Measurements from ENCODE around the gene CCDC13.

The CCDC13 gene

GRCh38 chr3:42739401-42740158 is 33.5 kb downstream of the CCDC13 start:
- H3K4me1 ChIP-seq (ENCODE audit: insufficient read depth, low read length): no peaks in the 10 kb centered on the region
- H3K27me3 ChIP-seq (ENCODE audit: insufficient read depth, low read length): no peaks in the 10 kb centered on the region
- no peak overlapping the region for H3K4me3 ChIP-seq (ENCODE audit: low read length)
- no peaks in the 10 kb centered on the region for H3K36me3 ChIP-seq (ENCODE audit: insufficient read depth, low read depth, low read length)
- H3K9ac ChIP-seq (ENCODE audit: low read depth, low read length): no peak overlapping the region
- H3K9me3 ChIP-seq (ENCODE audit: insufficient read depth, low read depth, low read length): no peaks in the 10 kb centered on the region
- no peak overlapping the region for H3K27ac ChIP-seq (ENCODE audit: low read length)

- H3K9ac ChIP-seq (ENCODE audit: low read depth, low read length): no peak overlapping the region
- H3K27me3 ChIP-seq (ENCODE audit: insufficient read depth, low read length): no peaks in the 10 kb centered on the region
- H3K9me3 ChIP-seq (ENCODE audit: insufficient read depth, low read depth, low read length): no peaks in the 10 kb centered on the region
- H3K4me3 ChIP-seq (ENCODE audit: low read length): no peak overlapping the region
- H3K36me3 ChIP-seq (ENCODE audit: insufficient read depth, low read depth, low read length): no peaks in the 10 kb centered on the region
- peaks cover 9% of the 10 kb centered on the region; the same call in 1 of the 2 replicates for H3K4me1 ChIP-seq (ENCODE audit: insufficient read depth, low read length)
- H3K27ac ChIP-seq (ENCODE audit: low read length): no peak overlapping the region
Measured at GRCh38 chr3:42736531-42736930, 36.5 kb downstream of the CCDC13 start.

GRCh38 chr3:42736081-42736480 is 37.0 kb downstream of the CCDC13 start:
- no peaks in the 10 kb centered on the region for H3K36me3 ChIP-seq (ENCODE audit: insufficient read depth, low read depth, low read length)
- H3K27me3 ChIP-seq (ENCODE audit: insufficient read depth, low read length): no peaks in the 10 kb centered on the region
- H3K27ac ChIP-seq (ENCODE audit: low read length): no peak overlapping the region
- no peak overlapping the region for H3K9ac ChIP-seq (ENCODE audit: low read depth, low read length)
- H3K4me3 ChIP-seq (ENCODE audit: low read length): no peak overlapping the region
- peaks cover 9% of the 10 kb centered on the region; the same call in 1 of the 2 replicates for H3K4me1 ChIP-seq (ENCODE audit: insufficient read depth, low read length)
- H3K9me3 ChIP-seq (ENCODE audit: insufficient read depth, low read depth, low read length): no peaks in the 10 kb centered on the region

GRCh38 chr3:42735615-42736014 is 37.4 kb downstream of the CCDC13 start:
- no peak overlapping the region for H3K9ac ChIP-seq (ENCODE audit: low read depth, low read length)
- H3K9me3 ChIP-seq (ENCODE audit: insufficient read depth, low read depth, low read length): no peaks in the 10 kb centered on the region
- H3K27me3 ChIP-seq (ENCODE audit: insufficient read depth, low read length): no peaks in the 10 kb centered on the region
- no peak overlapping the region for H3K27ac ChIP-seq (ENCODE audit: low read length)
- no peak overlapping the region for H3K4me3 ChIP-seq (ENCODE audit: low read length)
- H3K4me1 ChIP-seq (ENCODE audit: insufficient read depth, low read length): peaks cover 9% of the 10 kb centered on the region; the same call in 1 of the 2 replicates
- H3K36me3 ChIP-seq (ENCODE audit: insufficient read depth, low read depth, low read length): no peaks in the 10 kb centered on the region

DNA sequence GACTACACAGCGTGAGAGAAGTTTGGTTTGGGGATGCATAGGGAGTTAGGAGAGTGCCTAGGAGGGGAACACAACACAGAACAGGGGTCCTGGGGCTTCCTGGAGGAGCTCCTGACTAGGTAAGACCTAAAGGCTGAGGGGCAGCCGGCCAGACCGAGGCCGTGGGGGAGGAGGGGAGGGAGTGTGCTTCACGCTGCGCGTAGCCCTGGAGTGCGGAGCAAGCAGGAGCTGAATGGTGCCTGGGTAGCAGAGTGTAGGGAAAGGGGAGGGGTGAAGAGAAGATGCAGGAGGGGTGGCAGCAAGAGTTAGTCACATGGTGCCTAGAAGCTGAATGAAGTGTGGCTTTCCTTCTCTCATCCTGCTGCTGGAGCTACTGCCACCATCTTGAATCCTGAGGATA is 38.0 kb downstream of the CCDC13 start:
- Histone ChIP-seq H3K36me3 (ENCODE audit: insufficient read depth, low read depth, low read length) (no peaks in the 10 kb centered on the region), H3K27ac (ENCODE audit: low read length) (no peak overlapping the region), H3K27me3 (ENCODE audit: insufficient read depth, low read length) (no peaks in the 10 kb centered on the region), H3K9ac (ENCODE audit: low read depth, low read length) (no peak overlapping the region), H3K4me3 (ENCODE audit: low read length) (no peak overlapping the region), H3K4me1 (ENCODE audit: insufficient read depth, low read length) (peaks cover 9% of the 10 kb centered on the region; the same call in 1 of the 2 replicates), H3K9me3 (ENCODE audit: insufficient read depth, low read depth, low read length) (no peaks in the 10 kb centered on the region)

DNA sequence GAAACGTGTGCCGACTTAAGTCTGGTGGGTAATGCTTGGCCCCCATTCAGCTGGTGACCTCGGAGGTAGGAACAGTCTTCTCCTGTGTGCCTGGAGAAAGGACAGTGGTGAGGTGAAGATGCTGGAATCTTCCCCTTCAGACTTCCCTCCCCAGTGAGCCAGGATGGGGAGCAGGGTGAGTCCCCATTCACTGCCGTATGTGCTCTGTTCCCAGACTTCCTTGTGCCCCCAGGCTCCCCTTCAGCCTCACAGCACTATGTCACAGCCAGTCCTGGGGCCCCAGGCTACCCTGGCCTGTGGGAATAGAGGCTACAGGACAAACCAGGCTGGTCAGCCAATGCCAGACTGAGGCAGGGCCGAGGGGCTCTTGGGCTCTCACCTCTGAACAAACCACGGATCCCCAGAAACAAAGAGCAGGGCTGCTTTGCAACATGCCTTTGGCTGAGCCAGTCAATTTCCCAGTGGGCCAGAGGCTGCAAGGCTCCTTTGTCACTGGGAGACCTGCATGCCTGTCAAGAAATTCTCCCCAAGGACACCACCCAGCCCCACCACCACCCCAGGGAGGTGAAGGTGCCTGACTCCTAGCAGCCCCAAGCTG is 38.7 kb downstream of the CCDC13 start:
- no peak overlapping the region for H3K9ac ChIP-seq (ENCODE audit: low read depth, low read length)
- no peak overlapping the region for H3K27ac ChIP-seq (ENCODE audit: low read length)
- H3K4me1 ChIP-seq (ENCODE audit: insufficient read depth, low read length): peaks cover 9% of the 10 kb centered on the region; the same call in 1 of the 2 replicates
- no peaks in the 10 kb centered on the region for H3K27me3 ChIP-seq (ENCODE audit: insufficient read depth, low read length)
- H3K4me3 ChIP-seq (ENCODE audit: low read length): no peak overlapping the region
- H3K36me3 ChIP-seq (ENCODE audit: insufficient read depth, low read depth, low read length): no peaks in the 10 kb centered on the region
- no peaks in the 10 kb centered on the region for H3K9me3 ChIP-seq (ENCODE audit: insufficient read depth, low read depth, low read length)

DNA sequence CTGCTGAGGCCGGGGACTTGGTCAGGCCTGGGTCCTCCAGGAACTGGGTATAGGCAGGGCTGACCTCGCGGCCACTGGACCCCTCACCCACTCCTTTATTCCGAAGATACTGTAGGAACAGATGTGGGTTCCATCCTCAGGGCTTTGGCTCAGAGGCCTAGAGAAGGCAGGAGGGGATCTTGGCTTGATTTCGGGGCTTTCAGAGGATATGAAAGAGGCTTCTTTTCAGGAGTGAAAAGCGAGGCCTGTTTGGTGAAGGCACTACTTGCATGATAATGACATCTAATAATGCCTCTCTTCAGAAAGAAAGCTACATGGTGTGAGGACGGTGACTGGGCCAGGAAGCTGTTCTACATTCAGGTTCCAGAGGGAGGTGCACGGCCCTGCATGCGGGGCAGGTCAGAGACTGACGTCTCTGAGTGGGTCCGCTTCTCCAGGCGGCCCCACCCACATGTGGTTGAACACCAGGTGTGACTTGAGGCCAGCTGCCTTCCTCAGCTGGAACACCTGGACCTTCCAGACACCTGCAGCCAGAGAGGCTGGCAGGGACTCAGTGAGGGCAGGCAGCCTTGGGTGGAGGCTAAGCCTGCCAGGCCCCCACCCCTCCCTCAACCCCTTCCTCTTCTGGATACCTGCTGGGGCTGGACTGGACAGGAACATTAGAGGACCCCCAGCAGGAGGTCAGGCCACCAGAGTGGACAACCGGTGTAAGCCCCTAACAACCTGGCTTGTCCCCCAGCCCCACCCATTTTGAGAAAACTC is 39.4 kb downstream of the CCDC13 start:
- Histone ChIP-seq H3K27ac (ENCODE audit: low read length) (no peak overlapping the region), H3K9ac (ENCODE audit: low read depth, low read length) (no peak overlapping the region), H3K9me3 (ENCODE audit: insufficient read depth, low read depth, low read length) (no peaks in the 10 kb centered on the region), H3K27me3 (ENCODE audit: insufficient read depth, low read length) (no peaks in the 10 kb centered on the region), H3K4me3 (ENCODE audit: low read length) (no peak overlapping the region), H3K4me1 (ENCODE audit: insufficient read depth, low read length) (peaks cover 9% of the 10 kb centered on the region; the same call in 1 of the 2 replicates), H3K36me3 (ENCODE audit: insufficient read depth, low read depth, low read length) (no peaks in the 10 kb centered on the region)

- Histone ChIP-seq H3K27ac (ENCODE audit: low read length) (no peak overlapping the region), H3K9me3 (ENCODE audit: insufficient read depth, low read depth, low read length) (no peaks in the 10 kb centered on the region), H3K36me3 (ENCODE audit: insufficient read depth, low read depth, low read length) (no peaks in the 10 kb centered on the region), H3K27me3 (ENCODE audit: insufficient read depth, low read length) (no peaks in the 10 kb centered on the region), H3K4me1 (ENCODE audit: insufficient read depth, low read length) (peaks cover 9% of the 10 kb centered on the region; the same call in 1 of the 2 replicates), H3K4me3 (ENCODE audit: low read length) (no peak overlapping the region), H3K9ac (ENCODE audit: low read depth, low read length) (no peak overlapping the region)
Measured at GRCh38 chr3:42732829-42733459, 40.1 kb downstream of the CCDC13 start.

GRCh38 chr3:42732196-42732828 is 40.7 kb downstream of the CCDC13 start:
- Histone ChIP-seq H3K27me3 (ENCODE audit: insufficient read depth, low read length) (no peaks in the 10 kb centered on the region), H3K36me3 (ENCODE audit: insufficient read depth, low read depth, low read length) (no peaks in the 10 kb centered on the region), H3K4me3 (ENCODE audit: low read length) (no peak overlapping the region), H3K9ac (ENCODE audit: low read depth, low read length) (no peak overlapping the region), H3K4me1 (ENCODE audit: insufficient read depth, low read length) (peaks cover 9% of the 10 kb centered on the region; the same call in 1 of the 2 replicates), H3K9me3 (ENCODE audit: insufficient read depth, low read depth, low read length) (no peaks in the 10 kb centered on the region), H3K27ac (ENCODE audit: low read length) (no peak overlapping the region)

DNA sequence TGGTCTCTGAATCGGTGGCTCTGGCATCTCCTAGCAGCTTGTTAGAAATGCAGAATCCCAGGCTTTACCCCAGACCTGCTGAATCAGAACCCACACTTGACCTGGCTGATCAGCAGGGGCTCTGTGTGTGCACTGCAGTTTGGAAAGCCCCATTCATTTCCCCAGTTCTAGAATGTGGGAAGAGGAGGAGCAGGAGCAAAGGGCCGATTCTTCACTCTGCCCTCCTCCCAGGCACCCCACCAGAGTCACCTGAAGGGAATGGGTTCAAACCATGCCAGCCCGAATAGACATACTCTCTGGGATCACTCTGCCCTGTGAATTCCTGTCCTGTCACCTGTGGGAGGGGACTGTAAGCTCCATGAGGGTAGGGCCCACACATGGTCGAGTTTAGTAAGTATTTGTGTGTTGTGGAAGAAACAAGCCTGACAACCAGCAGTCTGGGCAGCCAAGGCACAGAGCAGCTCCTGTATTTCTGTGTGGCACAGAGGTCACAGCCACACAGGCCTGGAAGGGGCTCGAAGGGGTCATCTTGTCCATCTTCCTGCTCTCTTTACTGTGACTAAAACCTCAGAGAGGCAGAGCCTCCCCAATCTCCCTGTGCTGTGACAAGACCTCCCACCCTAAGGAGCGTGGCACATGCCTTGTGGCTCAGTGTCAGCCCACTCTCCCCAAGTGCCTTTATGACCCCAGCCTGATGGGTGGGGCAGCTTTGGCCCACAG is 41.4 kb downstream of the CCDC13 start:
- Histone ChIP-seq H3K4me1 (ENCODE audit: insufficient read depth, low read length) (peaks cover 9% of the 10 kb centered on the region; the same call in 1 of the 2 replicates), H3K27ac (ENCODE audit: low read length) (no peak overlapping the region), H3K9ac (ENCODE audit: low read depth, low read length) (no peak overlapping the region), H3K4me3 (ENCODE audit: low read length) (no peak overlapping the region), H3K9me3 (ENCODE audit: insufficient read depth, low read depth, low read length) (no peaks in the 10 kb centered on the region), H3K36me3 (ENCODE audit: insufficient read depth, low read depth, low read length) (no peaks in the 10 kb centered on the region), H3K27me3 (ENCODE audit: insufficient read depth, low read length) (no peaks in the 10 kb centered on the region)
